HG03066 (cell line): ENCODE measurements around the gene SLC7A14.
"Not testable (repeated sequence)": the region's sequence is repeated elsewhere in the genome, so short reads cannot be mapped to it uniquely, and the experiment has no call there.

ENCODE experiments used
- ATAC-seq: cut with Tn5 transposase; IDR thresholded peaks from one replicate; pipeline ENCODE4 v1.9.1; 2021; ENCODE audit warnings: low read depth; ENCODE audit not compliant: unreplicated experiment

SLC7A14 gene

DNA sequence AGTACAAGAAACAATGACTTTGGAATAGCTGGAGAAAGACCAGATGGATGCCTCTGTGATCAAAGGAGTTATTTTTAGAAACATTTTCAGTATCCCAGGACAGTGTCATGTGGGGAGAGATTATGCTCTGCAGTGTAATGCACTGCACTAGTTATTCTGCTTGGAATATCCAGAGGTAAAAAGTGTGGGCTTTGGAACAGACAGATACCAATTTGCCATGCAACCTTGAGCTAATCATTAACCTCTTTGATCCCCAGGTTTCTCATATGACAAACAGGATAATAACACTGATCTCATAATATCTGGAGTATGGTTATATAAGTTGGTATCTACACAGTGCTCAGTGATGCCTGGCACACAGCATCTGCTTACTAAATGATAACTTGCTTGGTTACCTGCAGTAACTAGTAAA, 12.2 kb upstream of the SLC7A14 start:
- no peak for ATAC-seq

DNA sequence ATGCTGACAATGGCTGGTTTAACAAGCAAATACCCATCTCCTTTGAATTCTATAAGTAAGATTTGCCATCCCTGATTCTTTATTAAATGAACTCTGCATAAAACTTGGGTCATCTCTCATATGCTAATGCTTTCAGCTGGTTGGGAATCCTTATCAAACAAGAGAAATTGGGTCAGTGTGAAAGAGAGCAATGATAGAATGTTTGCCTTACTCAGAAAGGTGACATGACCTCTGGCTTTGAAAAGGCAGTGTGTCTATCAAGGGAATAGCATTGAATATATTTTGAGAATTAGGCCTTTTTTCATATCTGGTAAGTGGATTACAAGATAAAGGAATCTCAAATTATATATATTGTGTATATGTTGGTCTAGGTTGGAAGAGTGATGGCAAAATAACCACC, 8.7 kb upstream of the SLC7A14 start:
- no peak for ATAC-seq

DNA sequence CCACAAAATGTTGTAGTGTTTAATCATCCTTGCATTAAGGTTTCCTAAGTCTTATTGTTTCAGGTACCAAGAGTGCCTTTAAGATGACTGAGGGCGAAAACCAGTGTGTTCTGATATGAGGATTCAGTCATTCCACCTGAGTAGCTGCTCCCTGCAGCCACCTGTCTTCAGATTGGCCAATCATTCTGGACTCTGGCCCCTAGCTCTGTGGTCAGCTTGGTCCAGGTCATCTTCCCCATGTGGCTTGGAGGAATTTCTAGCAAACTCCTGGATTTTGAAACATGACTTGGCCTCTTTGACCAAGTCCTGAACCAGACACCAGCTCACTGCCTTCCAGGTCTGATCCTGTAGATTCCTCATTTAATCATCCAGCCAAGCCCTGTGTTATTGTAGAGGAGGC, 7.8 kb upstream of the SLC7A14 start:
- no peak for ATAC-seq

DNA sequence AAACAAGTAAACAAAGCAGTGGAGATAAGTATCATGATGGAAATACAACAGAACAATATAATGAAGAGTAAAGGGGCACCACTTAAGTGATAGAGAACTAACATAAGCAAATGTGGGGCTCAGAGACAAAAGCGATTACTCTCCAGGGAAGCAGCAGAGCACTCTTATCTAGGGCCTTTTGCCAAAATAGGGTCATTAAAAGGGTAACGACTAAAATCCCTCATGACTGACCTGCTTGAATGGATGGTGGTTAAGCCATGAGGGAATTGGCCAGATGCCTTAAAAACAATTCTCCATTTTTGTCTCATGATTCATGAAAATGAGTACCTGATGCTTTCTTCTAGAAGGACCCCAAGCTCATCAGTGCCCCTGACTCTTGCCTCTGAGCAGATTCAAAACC, 3.2 kb upstream of the SLC7A14 start:
- ATAC-seq, result no peak

DNA sequence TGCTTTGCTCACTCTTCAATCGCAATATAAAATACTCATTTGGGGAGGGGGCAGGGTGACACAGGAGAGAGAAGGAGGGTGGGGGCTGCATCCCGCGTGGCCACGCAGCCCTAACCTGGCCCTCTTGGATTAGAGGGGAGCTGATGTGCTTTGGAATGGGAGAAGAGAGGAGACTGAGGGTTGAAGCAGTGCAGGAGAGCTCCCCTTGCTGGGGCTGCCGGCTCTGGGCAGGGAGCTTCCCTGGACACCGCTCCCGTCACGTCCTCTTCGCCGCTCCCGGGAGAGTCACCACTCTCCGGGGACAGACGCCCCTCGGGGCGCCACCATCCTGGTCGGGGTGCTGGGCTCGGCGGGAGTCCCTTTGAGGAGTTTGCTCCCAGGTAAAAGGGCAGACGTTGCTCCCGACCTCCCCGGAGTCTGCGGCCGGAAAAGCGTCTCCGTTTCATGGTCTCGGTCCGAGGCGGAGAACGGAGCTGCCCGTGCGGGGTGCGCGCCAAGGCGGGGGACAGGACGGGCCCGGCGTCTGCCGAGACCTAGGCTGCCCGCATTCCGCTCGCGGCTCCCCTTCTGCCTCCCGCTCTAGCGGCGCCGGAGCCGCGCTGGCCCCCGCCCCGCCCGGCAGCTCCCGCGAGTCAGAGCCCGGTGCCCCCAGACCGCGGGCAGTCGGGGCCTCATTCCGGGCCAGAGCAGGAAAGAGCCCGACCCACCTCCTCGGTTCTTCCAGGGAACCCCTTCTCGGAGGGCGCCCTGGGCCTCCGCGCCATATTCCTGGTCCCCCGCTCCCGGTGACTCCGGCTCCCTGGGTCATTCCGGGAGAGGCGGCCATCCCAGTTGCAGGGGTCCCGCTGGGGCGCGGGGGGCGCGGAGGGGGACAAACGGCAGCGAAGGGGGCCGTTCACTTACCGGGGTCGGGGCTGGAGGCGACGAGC, 603 bp downstream of the SLC7A14 start:
- ATAC-seq, result no peak

DNA sequence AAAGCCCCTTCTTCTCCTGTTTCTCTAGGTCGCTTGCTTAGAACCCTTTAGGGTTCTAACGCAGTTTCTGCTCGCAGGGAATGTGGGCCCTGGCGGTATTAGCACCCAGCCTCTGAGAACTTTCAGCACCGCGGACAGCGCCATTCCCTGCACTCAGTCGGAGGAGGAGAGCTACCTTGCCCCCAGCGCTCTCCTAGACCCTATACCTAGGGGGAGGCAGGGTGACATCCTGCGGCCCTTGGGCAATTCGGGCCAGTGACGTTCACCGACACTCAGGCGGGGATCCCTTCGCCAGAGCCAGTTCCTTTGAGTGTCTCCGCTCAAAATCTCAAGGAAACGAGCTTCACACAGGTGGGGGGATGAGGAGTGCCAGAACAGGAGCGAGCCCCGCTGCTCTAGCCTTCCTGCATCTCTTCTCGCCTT, 1.3 kb downstream of the SLC7A14 start:
- ATAC-seq, result no peak

DNA sequence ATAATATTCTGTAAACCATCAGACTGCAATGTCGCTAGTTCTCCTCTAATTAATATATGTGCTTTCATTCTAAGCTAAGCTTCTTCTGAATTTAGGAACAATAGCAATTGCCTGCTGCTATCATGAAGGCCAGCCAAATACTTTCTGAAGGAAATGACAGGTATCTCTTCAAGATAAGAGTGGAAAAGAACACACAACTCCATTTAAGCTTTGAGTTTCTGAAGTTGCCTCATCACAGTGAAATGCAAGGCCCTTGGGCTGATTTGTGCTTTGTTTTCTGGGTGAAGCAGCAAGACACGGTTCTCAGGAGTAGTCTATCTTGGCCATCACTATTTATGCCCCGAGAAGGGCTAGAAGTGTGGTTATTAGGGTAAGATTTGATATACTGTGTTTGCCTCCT, 6.2 kb downstream of the SLC7A14 start:
- no peak for ATAC-seq

DNA sequence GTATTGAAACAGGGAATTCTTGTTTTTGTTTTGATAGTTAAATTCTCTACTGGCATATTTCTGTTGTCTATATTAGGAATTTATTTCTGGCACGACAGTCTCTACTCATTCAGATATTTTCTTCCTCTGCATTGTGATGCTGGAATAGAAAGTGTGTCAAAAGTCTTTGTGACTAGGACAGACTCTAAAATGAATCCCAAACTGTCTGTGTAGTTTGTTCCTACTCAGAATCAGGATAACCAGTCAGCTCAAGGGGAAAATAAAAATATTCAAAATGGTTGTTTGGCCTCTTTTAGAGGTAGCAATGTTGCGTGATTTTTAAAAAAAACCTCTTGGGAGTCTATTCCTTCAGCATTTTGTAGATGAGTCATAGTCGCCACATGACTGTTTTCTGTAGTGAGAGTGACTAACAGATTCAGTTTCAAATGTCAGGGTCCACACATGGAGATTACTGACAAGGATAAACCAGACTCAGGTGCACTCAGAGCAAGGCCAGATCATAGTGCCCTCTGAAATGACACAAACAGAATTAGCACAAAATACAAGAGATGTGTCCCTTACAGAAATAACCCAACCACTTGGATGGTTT, 13.1 kb downstream of the SLC7A14 start:
- peak; percentile 97 for ATAC-seq

DNA sequence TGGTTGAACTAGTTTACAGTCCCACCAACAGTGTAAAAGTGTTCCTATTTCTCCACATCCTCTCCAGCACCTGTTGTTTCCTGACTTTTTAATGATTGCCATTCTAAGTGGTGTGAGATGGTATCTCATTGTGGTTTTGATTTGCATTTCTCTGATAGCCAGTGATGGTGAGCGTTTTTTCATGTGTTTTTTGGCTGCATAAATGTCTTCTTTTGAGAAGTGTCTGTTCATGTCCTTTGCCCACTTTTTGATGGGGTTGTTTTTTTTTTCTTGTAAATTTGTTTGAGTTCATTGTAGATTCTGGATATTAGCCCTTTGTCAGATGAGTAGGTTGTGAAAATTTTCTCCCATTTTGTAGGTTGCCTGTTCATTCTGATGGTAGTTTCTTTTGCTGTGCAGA, 18.3 kb downstream of the SLC7A14 start:
- not testable (repeated sequence) for ATAC-seq

DNA sequence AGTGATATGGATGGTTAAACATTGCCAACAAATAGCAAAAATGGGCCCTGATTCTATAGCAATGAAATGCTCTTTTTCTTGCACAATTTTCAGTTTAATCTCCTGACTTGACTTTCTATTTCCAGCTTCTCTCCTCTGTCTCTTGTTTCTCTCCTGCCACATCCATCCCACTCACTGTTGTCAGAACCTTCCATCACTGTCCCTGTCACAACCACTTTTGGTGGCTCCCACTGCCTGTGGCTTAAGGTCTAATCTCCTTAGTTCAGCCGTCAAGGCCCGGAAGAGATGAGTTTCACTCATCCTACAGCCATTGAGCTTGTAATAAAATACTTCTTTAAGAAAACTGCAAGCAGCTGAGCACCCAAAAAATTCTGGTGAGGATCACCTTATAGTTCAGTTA, 19.5 kb downstream of the SLC7A14 start:
- no peak for ATAC-seq

DNA sequence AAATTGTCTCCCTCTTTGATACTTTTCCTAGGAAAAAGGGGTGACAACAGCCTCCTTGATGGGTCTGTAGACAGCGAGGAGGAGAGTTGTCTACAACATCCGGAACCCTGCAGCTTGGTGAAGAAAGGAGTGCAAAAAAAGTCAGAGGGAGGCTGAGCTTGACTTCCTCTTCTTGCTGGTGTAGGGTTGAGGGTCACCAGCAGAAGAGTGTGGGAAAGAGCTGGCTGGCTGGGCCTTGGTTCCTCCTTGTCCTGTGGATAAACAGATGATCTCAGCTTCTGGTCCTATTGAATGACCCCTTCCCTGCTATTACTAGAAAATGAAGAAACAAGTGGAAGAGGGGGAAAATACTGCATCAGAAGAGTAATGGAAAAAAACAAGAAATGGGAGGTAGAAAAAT, 20.4 kb downstream of the SLC7A14 start:
- no peak for ATAC-seq

DNA sequence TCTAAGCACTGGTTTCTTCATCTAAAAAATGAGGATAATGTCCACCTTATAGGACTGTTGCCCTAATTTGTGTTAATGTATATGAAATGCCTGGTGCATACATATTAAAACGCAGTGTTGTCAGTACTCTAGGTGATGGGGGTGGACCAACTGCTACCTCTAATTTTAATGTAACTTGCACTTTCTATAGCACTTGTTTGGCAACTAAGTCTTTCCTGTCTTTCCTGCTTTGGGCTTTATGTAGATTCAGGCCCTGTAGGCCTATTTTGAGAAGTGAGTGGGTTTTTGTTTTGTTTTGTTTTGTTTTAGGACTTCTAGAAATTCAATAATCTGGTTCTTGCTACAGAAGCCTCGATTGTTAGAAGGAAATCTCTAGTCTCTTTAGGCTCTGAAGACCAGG, 21.2 kb downstream of the SLC7A14 start:
- ATAC-seq, result no peak

DNA sequence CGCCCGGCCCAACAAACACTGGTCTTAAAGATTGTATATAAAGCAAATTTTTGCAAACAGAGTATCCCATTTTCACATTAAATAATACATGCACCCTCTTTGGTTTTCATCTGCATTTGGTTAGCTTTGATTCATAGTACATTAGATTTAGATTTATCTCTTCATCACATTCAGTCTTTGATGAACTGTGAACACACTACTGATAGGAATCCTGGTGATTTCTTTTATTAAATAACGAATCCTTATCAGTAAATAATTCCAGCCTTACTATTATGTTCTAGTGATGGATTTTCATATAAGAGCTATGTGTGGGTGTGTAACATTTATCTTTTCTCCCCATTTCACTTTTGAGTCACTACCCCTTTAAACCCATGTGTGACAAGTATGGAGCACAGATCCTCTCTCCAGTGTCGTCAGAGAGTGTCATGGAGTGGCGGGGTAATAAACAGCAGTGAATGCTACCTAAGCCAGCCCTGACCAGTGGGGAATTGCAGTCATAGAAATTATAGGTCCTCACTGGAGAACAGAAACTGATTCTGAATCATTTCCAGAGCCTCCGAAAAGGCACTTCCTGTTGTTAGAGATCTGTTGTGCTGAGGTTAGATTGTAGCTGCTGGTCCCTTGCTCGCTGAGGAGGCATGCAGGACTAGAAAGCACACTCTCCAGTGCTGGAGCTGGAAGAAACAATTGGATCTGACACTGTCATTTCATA, 22.0 kb downstream of the SLC7A14 start:
- peak; percentile 81 for ATAC-seq

DNA sequence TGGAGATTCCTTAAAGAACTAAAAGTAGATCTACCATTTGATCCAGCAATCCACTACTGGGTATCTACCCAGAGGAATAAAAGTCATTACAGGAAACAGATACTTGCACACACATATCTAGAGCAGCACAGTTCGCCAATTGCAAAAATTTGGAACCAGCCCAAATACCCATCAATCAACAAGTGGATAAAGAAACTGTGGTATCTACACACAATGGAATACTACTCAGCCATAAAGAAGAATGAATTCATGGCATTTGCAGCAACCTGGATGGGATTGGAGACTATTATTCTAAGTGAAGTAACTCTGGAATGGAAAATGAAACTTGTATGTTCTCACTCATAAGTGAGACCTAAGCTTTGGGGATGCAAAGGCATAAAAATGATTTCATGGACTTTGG, 23.8 kb downstream of the SLC7A14 start:
- no peak for ATAC-seq

DNA sequence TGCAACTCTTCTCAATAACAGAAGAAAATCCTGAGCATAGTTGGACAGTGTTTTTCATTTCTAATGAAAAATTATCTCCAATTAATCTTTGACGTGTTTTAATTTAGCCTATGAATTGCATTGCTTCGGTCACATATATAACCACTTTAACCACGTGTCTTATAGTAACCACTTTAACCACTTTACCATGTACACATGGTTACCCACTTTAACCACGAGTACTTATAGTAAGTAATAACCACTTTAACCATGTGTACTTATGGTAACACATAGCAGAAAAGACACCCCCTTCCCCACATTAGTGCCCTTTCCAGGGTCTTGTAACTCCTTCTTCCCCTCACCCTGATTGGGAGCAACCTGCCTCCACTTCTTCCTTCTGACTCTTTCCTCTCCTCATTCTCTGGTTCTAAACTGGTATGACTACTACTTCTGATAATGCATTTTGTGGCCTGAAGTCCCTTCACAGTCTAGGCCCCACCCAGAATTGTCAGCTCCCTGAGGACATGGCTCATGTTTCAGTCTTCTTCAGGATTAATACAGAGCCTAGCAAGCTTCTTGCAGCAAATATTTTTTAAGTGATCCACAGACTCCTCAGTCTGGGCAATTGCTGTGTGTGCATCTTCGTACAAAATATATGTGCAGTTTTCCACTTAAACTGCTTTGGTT, 25.0 kb downstream of the SLC7A14 start:
- no peak for ATAC-seq

DNA sequence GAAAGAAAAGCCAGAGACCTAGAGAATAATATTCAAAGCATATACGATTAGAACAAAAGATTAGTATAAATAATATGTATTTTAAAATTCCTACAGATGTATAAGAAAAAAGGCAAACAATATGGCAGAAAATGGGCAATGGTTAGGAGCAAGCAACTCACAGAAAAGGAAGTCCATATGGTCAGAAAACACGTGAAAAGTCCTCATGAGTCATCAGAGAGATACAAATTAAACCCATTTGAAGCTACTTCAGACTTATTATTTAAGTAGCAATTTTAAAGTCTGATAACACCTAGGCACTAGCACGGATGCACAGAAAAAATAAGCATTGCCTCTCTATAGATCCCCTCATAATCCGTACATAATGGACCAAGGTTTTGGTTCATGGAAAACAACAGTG, 25.6 kb downstream of the SLC7A14 start:
- ATAC-seq, result no peak

DNA sequence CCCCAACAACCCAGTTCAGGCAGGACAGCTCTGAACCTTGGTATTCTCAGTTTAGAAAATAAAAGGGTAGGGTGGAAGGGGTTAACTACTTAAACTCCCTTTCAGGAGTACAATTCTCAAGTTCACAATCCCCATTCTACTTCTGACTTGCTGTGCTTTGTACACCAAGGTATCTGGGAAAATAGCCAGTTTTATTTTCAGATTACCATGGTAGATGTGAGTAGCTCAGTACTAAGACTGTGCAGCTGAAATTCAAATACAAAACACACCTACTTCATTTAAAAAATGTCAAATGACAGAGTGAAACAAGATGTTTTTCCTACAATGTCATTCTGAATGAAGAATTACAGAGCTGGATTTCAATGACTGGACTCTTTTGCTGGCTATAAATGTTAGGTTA, 27.4 kb downstream of the SLC7A14 start:
- ATAC-seq, result no peak

DNA sequence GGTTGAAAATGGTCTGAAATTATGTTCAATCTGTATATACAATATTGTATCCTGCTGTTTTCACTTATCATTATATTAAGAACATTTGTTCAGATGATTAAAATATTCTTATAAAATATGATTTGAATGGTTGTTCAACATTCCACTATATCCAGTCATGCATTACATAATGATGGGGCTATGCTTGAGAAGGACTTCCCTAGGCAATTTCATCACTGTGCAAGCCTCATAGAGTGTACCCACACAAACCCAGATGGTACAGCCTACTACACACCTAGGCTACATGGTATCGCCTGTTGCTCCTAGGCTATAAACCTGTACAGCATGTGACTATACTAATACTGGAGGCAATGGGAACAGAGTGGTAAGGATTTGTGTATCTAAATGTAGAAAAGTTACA, 30.5 kb downstream of the SLC7A14 start:
- no peak for ATAC-seq

DNA sequence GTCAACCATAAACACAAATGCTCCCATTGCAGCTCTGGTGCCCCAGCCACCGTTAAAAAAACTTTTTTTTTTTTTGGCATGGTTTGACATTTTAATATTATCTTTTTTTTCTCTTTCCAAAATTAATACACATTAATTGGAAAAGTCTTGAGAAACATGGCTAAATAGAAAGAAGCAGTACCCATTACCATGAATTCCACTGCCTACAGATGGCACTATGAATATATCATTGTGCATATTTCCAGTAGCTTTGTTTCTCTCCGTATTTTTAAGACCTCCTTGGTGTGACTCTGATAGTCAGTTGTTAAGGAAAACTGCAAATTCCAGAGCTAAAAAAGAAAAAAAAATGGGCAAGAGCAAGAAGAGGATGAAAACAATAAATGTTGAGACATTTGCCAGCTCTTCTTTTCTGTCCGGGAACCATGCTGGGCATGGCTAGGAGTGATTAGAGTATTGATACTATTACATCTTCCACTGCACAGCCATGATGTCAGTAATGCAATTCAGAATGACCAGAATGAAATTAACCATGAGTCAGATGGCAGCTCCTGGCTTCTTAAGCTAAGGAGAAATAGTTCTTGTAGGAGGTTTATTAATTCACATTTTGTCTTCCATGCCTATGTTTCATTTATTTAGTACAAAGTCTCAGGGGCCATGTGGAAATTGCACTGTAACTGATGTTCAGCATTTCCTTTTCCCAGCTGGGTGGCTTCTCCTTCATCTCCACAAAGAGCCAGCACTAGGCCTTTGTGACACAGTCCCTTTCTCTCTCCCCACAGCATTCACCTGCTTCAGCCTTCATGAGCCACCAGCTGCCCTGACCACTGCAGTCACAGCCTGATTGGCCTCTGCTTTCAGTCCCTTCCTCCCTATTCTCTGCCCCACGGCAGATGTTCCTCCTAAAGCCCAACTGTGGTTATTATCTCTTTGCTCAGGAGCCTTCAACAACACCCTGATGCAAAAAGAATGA, 31.8 kb downstream of the SLC7A14 start:
- ATAC-seq, result no peak

DNA sequence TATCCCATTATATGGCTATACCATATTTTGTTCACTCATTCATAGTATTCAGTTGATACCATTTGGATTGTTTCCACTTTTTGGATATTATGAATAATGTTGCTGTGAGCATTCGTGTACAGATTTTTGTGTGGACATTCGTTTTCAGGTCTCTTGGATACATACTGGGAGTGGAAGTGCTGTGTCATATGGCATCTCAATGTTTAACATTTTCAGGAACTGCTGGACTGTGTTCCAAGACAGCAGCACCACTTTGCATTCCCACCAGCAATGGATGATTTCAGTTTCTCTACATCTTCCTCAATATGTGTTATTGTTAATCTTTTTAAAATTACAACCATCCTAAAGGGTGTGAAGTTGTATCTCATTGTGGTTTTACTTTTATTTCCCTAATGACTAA, 34.6 kb downstream of the SLC7A14 start:
- no peak for ATAC-seq
